ENCODE results near the gene ANTKMT.

- TF ChIP-seq CEBPB (IDR thresholded peaks at IDR 0.05) = no peak
- no peak for TF ChIP-seq CREB1 (IDR thresholded peaks at IDR 0.05; ENCODE audit: low read depth)
- no peak for TF ChIP-seq REST (IDR thresholded peaks at IDR 0.05; ENCODE audit: low read depth)
These were observed 3.3 kb upstream of the ANTKMT start for GRCh38 chr16:717450-718245.
